HG03025 (cell line): ENCODE measurements around the gene ACSF3.
"Not testable (repeated sequence)": the region's sequence is repeated elsewhere in the genome, so short reads cannot be mapped to it uniquely, and the experiment has no call there.

Experiments
- ATAC-seq: cut with Tn5 transposase; IDR thresholded peaks from one replicate; pipeline ENCODE4 v1.9.1; 2021; ENCODE audit warnings: mild to moderate bottlenecking, moderate library complexity; ENCODE audit not compliant: unreplicated experiment, low FRiP score

The ACSF3 gene

GRCh38 chr16:89155851-89156739 is 62.4 kb downstream of the ACSF3 start:
- ATAC-seq: no peak

GRCh38 chr16:89156740-89157645 is 63.3 kb downstream of the ACSF3 start:
- no peak for ATAC-seq

GRCh38 chr16:89157778-89158177 is 64.1 kb downstream of the ACSF3 start:
- no peak for ATAC-seq

GRCh38 chr16:89159066-89159849 is 65.6 kb downstream of the ACSF3 start:
- no peak for ATAC-seq

DNA sequence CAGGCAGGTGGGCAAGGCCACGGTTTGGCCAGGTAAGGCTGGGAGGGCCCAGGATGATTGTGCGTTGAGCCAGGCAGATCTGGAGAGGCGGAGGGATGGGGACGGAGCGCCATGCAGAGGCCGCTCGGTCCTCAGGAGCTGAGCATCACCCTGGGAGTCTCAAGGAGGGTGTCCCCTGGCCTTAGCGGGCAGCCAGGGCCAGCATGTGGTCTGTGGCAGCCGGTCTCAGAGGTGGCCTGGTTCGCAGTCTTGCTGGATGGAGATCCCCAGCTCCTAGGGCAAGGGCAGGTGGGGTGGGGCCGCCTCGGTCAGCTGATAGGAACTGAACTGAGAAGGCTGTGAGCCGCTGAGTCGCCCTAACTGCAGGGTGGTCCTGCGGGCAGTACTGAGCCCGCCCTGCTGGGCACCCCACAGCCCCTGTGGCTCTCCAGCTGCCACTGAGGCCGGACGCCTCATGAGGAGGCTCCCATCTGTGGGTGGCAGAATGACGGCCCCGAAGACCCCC is 66.2 kb downstream of the ACSF3 start:
- no peak for ATAC-seq

DNA sequence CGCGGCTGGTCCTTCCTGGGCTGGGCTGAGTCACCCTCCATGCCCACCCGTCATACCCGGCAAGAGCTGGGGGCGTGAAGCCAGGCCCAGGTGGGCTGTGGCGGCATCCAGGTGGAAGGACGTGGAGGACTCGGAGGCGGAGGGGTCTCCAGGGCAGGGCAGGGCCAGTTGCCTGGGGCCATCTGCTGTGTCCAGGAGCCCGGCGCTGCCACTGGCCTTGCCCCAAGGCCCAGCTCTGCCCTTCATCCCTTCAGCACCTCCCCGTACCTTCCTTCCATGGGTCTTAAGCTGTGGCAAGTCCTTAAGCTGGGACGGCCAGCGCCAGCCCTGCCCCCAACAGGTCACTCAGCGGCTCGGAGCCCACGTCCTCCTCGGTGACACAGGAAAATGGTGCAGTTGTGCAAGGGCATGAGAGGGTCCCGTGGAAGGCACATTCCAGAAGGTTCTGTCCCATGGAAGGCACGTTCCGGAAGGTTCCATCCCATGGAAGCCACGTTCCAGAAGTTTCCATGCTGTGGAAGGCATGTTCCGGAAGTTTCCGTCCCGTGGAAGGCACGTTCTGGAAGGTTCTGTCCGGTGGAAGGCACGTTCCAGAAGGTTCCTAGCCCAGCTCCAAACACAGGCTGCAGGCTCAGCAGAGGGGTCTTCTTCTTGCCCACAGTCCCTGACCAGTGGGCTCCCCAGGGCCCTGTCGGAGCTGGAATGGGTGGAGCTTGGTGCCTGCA is 67.5 kb downstream of the ACSF3 start:
- ATAC-seq: no peak

DNA sequence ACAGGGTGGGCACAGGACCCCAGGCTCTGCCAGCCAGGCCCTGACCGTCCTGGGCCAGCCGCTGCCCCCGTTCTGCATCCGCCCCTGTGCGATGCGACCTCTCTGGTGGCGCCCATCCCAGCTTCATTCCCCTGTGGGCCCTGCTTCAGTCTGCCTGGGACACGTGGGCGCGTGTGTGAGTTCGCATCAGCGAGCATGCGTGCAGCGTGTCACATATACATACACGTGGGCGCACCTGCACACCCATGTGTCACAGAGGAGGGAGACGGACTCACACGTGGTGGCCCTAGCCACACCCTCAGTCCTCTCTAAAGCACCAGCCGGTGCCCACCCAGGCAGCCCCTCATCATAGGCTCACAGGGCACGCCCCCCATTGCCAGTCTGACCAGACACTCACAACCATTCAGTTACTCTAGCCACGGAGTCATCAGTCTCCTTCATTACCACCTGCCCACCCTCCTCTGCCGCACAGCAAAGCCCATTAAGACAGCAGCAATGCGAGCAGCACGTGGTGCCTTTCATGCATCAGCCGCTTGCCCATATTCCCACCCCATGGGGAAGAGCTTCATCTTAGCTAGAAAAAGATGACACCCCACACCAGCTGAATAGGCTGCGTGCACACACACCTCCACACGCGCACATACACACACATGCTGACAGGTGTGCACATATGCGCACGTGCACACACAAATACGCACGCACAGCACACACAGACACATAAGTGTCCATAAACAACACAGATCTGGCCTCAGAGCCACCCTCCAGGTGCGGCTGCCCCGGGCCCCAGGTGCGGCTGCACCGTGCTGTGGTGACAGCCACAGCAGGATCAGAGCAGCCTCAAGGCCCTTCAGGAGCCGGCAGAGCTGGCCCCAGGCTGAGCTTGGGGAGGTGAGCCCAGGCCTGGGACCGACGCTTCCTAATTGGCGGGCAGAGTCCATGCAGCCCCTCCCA is 68.4 kb downstream of the ACSF3 start:
- no peak for ATAC-seq

DNA sequence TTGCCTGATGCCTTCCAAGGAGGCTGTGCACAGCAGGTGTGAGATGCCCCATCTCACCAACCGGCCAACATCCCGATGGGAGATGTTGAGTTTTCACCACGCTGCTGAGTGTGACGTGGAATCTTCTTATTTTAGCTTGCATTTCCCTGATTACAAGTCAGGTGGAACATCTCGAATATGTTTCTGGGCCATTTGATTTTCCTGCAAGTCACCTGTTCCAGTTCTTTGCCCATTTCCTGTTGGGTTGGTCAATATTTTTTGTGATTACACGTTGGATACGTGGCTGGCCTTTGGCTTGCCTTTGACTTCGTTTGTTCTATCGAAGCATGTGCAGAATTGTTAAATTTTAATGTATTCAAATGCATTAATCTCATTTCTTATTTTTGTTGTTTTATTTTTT is 69.6 kb downstream of the ACSF3 start:
- ATAC-seq: no peak

- ATAC-seq: no peak
Measured at GRCh38 chr16:89164436-89164835, 70.8 kb downstream of the ACSF3 start.

DNA sequence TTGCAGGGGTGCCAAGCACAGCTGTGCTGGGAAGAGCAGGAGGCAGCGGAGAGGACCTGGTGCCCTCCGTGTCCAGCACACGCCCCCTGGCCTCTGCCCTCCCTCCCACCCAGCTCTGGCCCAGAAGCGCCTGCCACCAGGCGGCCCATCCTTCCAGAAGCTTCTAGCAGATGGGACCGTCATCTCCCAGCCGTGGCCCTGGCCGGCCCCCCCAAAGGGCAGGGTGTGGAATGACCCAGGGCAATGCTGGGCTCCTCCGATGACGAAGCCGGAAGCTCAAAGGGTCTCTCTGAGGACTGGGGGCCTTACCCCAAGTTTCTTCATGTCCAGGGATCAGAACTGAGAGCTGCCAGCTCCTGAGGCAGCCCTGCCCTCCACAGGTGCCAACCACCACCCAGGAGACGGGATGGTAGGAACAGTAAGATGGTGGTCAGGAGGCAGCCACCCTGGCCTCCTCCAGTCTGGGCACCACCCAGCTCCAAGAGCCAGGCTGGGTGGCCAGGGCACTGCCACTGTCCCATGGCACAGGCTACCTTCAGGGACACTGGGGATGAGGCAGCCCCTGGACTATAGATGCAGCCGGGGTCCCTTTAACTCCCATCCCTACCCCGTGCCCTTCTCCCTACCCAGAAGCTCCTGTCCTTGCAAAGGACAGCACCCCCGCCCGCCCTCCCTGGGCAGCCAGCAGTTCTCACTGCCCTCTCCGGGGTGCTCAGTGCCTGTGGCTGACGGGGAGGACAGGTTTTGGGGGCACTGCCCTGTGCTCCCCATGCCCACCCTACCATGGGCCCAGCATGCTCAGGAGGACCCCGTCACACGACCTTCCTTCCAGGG is 71.4 kb downstream of the ACSF3 start:
- no peak for ATAC-seq

- not testable (repeated sequence) for ATAC-seq
Measured at GRCh38 chr16:89165681-89165979, 72.0 kb downstream of the ACSF3 start.

DNA sequence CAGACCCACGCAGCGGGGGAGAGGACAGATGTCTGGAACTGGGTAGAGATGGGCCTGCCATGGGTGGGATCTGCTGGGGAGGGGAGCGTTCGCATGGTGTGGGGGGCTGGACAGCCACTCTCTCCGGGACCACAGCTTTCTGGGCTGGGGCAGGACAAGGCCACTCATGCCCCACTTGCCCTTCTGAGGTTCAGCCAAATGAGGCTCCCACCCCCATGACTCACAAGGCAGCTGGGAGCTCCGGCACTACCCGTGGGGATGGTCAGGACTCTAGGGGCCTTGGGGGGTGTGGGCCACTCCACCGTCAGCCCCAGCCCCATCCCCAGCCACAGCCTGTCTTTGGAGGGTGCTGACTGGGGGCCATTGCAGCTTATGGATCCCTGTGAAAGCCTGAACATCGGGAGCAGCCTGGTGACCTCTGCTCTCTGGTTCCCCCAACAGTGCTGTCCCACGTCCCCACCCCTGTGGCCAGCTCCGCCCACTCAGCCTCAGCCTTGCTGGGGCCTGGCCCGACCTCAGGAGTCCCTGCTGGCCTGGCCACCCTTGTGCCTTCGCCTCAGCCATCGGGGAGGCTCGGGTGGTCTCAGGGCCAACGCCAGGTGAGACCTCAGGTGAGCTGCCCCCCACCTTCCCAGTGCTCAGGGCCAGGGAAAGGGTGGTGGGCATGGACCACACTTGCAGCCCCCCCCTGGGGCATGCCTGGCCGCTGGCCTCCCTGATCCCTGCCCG is 73.2 kb downstream of the ACSF3 start:
- no peak for ATAC-seq

GRCh38 chr16:89167425-89167941 is 73.8 kb downstream of the ACSF3 start:
- ATAC-seq: no peak

DNA sequence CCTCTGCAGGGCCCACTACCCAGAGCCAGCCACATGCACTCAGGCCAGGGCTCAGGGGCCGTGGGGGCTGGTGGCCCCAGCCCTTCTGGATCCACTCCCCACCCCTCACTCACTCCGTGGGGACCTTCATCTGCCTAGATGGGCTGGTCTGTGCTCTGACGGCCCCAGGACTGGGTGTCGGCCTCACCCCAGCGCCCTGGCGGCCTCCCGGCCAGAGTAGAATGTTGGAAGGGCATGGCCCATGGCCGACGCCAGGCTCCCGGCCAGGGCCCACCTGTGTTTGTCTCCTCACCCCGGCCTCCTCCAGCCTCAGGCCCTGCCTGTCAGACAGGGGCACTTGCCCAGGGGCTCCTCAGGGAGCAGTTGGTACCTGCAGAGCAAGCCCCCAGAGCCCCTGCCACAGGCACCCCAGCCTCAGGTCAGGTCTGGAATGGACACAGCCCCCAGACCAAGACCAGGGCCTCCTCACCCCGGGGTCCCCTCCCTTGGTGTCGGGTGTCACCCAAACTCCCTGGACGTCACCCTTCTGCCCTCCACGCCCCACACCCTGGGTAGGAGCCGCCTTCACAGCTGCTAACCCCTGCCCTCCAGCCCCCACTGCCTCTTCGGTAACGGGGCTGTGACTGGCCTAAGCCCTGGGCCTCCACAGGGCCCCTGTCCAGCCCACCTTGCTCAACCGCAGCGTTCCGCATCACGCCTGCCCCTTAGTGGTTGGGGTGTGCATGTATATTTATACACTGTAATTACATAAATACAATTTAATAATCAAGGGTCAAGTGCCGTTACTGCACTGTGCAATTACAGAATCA is 74.9 kb downstream of the ACSF3 start:
- ATAC-seq: no peak

DNA sequence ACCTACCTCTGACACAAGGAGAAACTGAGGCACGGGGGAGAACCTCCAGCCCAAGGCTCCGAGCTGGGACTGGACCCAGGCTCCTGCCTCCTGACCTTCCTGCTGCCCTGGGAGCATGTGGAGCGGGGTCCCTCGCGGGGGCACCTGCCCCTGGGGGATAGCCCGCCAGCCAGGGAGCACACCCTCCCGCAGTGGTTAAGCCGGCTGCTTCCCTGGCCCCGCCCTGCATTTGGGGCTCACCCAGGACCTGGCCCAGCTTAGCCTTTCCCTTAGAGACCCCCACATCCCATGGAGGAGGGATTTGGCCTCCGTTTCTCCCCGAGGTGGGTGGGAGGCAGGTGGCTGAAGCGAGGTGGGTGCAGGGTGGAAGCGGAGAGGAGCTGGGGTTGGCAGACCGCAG is 76.1 kb downstream of the ACSF3 start:
- ATAC-seq: no peak
